Body of pancreas (tissue), 4 donors: ENCODE measurements around the gene MRPS27.

Source experiments
- POLR2A ChIP-seq, 3 donors: fragments of 450-650 bp; IDR thresholded peaks; one replicate each; pipeline ENCODE4 v1.6.1; 2016; ENCODE audit warnings: antibody characterized with exemption in 3 of 3, mild to moderate bottlenecking in 2 of 3
- TF ChIP-seq, protein P1 (sequence below), 7 experiments: fragments of 450-650 bp in 4 of 7; fragments of 200-600 bp in 3 of 7; sonication (generic) in 3 of 7; IDR thresholded peaks; one replicate each; pipeline ENCODE4 v1.5.1; 2016 to 2019; ENCODE audit warnings: antibody characterized with exemption in 7 of 7

DNA sequence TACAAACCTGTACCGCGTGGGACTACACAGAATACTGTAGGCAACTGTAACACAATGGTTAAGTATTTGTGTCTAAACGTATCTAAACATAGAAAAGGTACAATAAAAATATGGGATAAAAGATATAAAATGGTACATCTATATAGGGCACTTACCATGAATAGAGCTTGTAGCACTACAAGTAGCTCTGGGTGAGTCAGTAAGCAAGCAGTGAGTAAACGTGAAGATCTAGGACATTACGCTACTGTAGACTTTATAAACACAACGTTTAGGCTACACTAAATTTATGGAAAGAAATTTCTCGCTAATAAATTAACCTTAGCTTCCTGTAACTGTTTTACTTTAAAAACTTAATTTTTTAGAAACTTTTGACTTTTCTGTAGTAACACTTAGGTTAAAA lies 46.5 kb downstream of the MRPS27 start:
- TF ChIP-seq, protein P1, sequence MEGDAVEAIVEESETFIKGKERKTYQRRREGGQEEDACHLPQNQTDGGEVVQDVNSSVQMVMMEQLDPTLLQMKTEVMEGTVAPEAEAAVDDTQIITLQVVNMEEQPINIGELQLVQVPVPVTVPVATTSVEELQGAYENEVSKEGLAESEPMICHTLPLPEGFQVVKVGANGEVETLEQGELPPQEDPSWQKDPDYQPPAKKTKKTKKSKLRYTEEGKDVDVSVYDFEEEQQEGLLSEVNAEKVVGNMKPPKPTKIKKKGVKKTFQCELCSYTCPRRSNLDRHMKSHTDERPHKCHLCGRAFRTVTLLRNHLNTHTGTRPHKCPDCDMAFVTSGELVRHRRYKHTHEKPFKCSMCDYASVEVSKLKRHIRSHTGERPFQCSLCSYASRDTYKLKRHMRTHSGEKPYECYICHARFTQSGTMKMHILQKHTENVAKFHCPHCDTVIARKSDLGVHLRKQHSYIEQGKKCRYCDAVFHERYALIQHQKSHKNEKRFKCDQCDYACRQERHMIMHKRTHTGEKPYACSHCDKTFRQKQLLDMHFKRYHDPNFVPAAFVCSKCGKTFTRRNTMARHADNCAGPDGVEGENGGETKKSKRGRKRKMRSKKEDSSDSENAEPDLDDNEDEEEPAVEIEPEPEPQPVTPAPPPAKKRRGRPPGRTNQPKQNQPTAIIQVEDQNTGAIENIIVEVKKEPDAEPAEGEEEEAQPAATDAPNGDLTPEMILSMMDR (IDR thresholded peaks at IDR 0.05): no peak
- TF ChIP-seq POLR2A (IDR thresholded peaks at IDR 0.05): no peak
